B cell (primary cell): ENCODE data around the gene ERBB3. TPM values are rescaled to one million over a fixed set of nuclear protein-coding genes. Genes with fewer than 3 reads are reported as not detected.
A peak's percentile ranks its signal among the peaks of the same experiment; 100 is the strongest.

Experiments used
- ATAC-seq: fragments of 200-7000 bp; cut with Tn5 transposase; one replicate; pipeline ENCODE4 v1.10.0; 2021; ENCODE audit warnings: low read depth, mild to moderate bottlenecking, moderate number of reproducible peaks, moderate library complexity
- CTCF ChIA-PET: fragments of 350-600 bp; sonication (Branson Sonifier 250); formaldehyde crosslinking; loops from one replicate; lab custom pipeline; 2021; ENCODE audit warnings: antibody characterized with exemption, inconsistent platforms; lab: Charles Lee
- POLR2A ChIA-PET: fragments of 350-600 bp; sonication (Branson Sonifier 250); formaldehyde crosslinking; loops from one replicate; lab custom pipeline; 2021; ENCODE audit warnings: antibody characterized with exemption; lab: Charles Lee
- DNase-seq: peaks from one replicate; pipeline ENCODE4 v3.0.0; 2013
- H2AFZ ChIP-seq: 2 replicates; pipeline ENCODE4 v1.6.1; 2012; ENCODE audit warnings: mild to moderate bottlenecking, low read depth, low read length; ENCODE audit not compliant: insufficient read depth, poor library complexity, severe bottlenecking
- H3K27ac ChIP-seq, 2 donors: 1 replicate in 1 of 2; 2 replicates in 1 of 2; pipeline ENCODE4 v1.5.1; 2012 to 2013; ENCODE audit warnings: low read length in 2 of 2, mild to moderate bottlenecking in 2 of 2, moderate library complexity in 1 of 2
- H3K27me3 ChIP-seq, 4 experiments: fragments of 200-600 bp in 1 of 4; sonication (generic) in 1 of 4; replicated peaks in 1 of 4; 1 replicate in 2 of 4; 2 replicates in 2 of 4; pipeline versions ENCODE4 v1.6.1 to v1.7.0; 2013 to 2016; ENCODE audit warnings: low read length in 3 of 4, mild to moderate bottlenecking in 2 of 4, mixed read lengths in 1 of 4, moderate library complexity in 1 of 4; ENCODE audit not compliant: insufficient read depth in 4 of 4, control insufficient read depth in 3 of 4; ENCODE audit errors: control extremely low read depth in 1 of 4
- H3K36me3 ChIP-seq, 2 experiments: replicated peaks in 1 of 2; 1 replicate in 1 of 2; 2 replicates in 1 of 2; pipeline versions ENCODE4 v1.6.1 to v1.7.1; 2013; ENCODE audit warnings: low read length in 1 of 2; ENCODE audit not compliant: insufficient read depth in 2 of 2, control insufficient read depth in 1 of 2; ENCODE audit errors: control extremely low read depth in 1 of 2, extremely low read depth in 1 of 2
- H3K4me1 ChIP-seq, 2 donors: fragments of 200-600 bp in 1 of 2; sonication (generic) in 1 of 2; 1 replicate in 1 of 2; 2 replicates in 1 of 2; pipeline versions ENCODE4 v1.5.1 to v1.6.1; 2013 to 2017; ENCODE audit warnings: low read length in 2 of 2; ENCODE audit not compliant: control insufficient read depth in 2 of 2, insufficient read depth in 2 of 2
- H3K4me2 ChIP-seq: replicated peaks from 2 replicates; pipeline ENCODE3; 2012; ENCODE audit warnings: mild to moderate bottlenecking, low read depth, low read length; ENCODE audit not compliant: poor library complexity, severe bottlenecking
- H3K4me3 ChIP-seq, 5 experiments: fragments of 200-600 bp in 1 of 5; sonication (generic) in 1 of 5; 1 replicate in 3 of 5; 2 replicates in 2 of 5; pipeline versions ENCODE4 v1.5.1 to v1.7.0; 2011 to 2016; ENCODE audit warnings: low read length in 4 of 5, mild to moderate bottlenecking in 4 of 5, low read depth in 2 of 5, control low read depth in 1 of 5, moderate library complexity in 1 of 5; ENCODE audit not compliant: insufficient read depth in 1 of 5; ENCODE audit errors: control extremely low read depth in 1 of 5, extremely low read depth in 1 of 5
- H3K79me2 ChIP-seq: fragments of 200-600 bp; sonication (generic); one replicate; pipeline ENCODE4 v1.6.0; 2016; ENCODE audit warnings: low read length; ENCODE audit not compliant: control insufficient read depth, insufficient read depth
- H3K9ac ChIP-seq: fragments of 200-600 bp; sonication (generic); 2 replicates; pipeline ENCODE4 v1.6.1; 2017; ENCODE audit warnings: mild to moderate bottlenecking, low read length, moderate library complexity
- H3K9me3 ChIP-seq, 3 donors: one replicate each; pipeline versions ENCODE4 v1.6.1 to v1.7.1; 2013; ENCODE audit warnings: low read length in 2 of 3; ENCODE audit not compliant: control insufficient read depth in 2 of 3, insufficient read depth in 1 of 3; ENCODE audit errors: control extremely low read depth in 1 of 3
- H4K20me1 ChIP-seq: 2 replicates; pipeline ENCODE4 v1.6.0; 2012; ENCODE audit warnings: mild to moderate bottlenecking, low read length; ENCODE audit not compliant: insufficient read depth, control insufficient read depth, poor library complexity, severe bottlenecking
- H3K27ac Mint-ChIP-seq: one replicate; pipeline ENCODE4 v1.8.0; 2021; ENCODE audit warnings: mixed read lengths
- H3K27me3 Mint-ChIP-seq: one replicate; pipeline ENCODE4 v1.8.0; 2021; ENCODE audit warnings: mixed read lengths
- H3K4me1 Mint-ChIP-seq: one replicate; pipeline ENCODE4 v1.8.0; 2021; ENCODE audit warnings: mixed read lengths
- H3K4me3 Mint-ChIP-seq: one replicate; pipeline ENCODE4 v1.8.0; 2021; ENCODE audit warnings: mixed read lengths
- H3K9me3 Mint-ChIP-seq: one replicate; pipeline ENCODE4 v1.8.0; 2022; ENCODE audit warnings: mixed read lengths; ENCODE audit not compliant: insufficient read depth
- CTCF ChIP-seq: fragments of 200-600 bp; IDR thresholded peaks from one replicate; pipeline ENCODE4 v1.8.0; 2022; ENCODE audit warnings: antibody characterized with exemption, mild to moderate bottlenecking
- EZH2 ChIP-seq: IDR thresholded peaks from 2 replicates; pipeline ENCODE4 v1.6.1; 2012; ENCODE audit warnings: borderline replicate concordance, low read depth, mild to moderate bottlenecking, moderate library complexity, low read length; ENCODE audit not compliant: insufficient read depth, poor library complexity, severe bottlenecking
- WGBS: methylation state at CpG from one replicate; pipeline ENCODE4 v1.1.5; 2013; ENCODE audit warnings: missing lambda C conversion rate; ENCODE audit not compliant: insufficient coverage; 5-methylcytosine and 5-hydroxymethylcytosine counted together
- intact Hi-C: fragments of 100-400 bp; cut with micrococcal nuclease; formaldehyde crosslinking; loops from one replicate; pipeline ENCODE4 v1.10.0; 2022
- polyA minus RNA-seq: library from RNA; depleted of rRNA, polyadenylated mRNA; stranded (reverse); fragments of >200 nt; gene quantifications from 2 replicates; pipeline ENCODE4 v1.2.3, GENCODE V29; 2012
- polyA plus RNA-seq: library from polyadenylated mRNA; depleted of rRNA; stranded (reverse); fragments of >200 nt; gene quantifications from 2 replicates; pipeline ENCODE4 v1.2.3, GENCODE V29; 2012
- total RNA-seq, 2 donors: library from RNA; stranded (reverse); fragments of 120-200 nt in 1 of 2; gene quantifications; 1 replicate in 1 of 2; 2 replicates in 1 of 2; pipeline versions ENCODE4 v1.2.3 to v1.2.4, GENCODE V29; 2013 to 2022

ERBB3 gene
- total RNA-seq (not detected in 2 replicates), polyA plus RNA-seq (0.06 and 0.10 TPM in 2 replicates), polyA minus RNA-seq (0.21 TPM in 1 of 2 replicates, not detected in the other)
- total RNA-seq (2013): 4.3 TPM

GRCh38 chr12:56079723-56080555, at the start of gene ERBB3:
TSS of gene ERBB3 (plus strand) at chr12:56080165. CDS start at chr12:56080301, 136 bp downstream.
- no peaks in the 10 kb centered on the region for H3K9me3 Mint-ChIP-seq
- 2% methylated on average over 57 of the region's 59 CpGs for WGBS
- peaks cover 12% of the 10 kb centered on the region for H3K4me1 Mint-ChIP-seq
- H3K4me3 Mint-ChIP-seq: peak within 1 kb of the TSS; percentile 91
- Histone ChIP-seq H3K4me2 (peak within 1 kb of the TSS; percentile 100), H3K36me3 (no peaks in the 10 kb centered on the region), H3K4me1 (peaks cover 18 to 22% of the 10 kb centered on the region in 2 donors), H3K79me2 (no peaks in the 10 kb centered on the region), H4K20me1 (no peaks in the 10 kb centered on the region), H3K9me3 (peaks cover 0 to 12% (median 0%) of the 10 kb centered on the region in 3 donors), H3K27ac (no peak within 1 kb of the TSS), H3K4me3 (peak within 1 kb of the TSS; percentile 53 to 91 (median 70)), H3K9ac (peak within 1 kb of the TSS; percentile 79), H3K27me3 (peaks cover 0 to 46% (median 15%) of the 10 kb centered on the region in 4 experiments), H2AFZ (peak within 1 kb of the TSS; percentile 91)
- H3K27ac Mint-ChIP-seq: no peak within 1 kb of the TSS
- CTCF ChIA-PET: interaction anchor here (0.9 to 1.6 kb wide), 7 partner anchors 11 to 337 kb away, joined by 3 read pairs; partner anchors contain the start of genes GDF11, STAT2 and ZC3H10
- ATAC-seq (peak; percentile 69), DNase-seq (peak; percentile 55)
- peaks cover 17% of the 10 kb centered on the region for H3K27me3 Mint-ChIP-seq
- POLR2A ChIA-PET: interaction anchor here (2.1 kb wide), 1 partner anchor 24 kb away, joined by 5 read pairs; the partner anchor contains the start of gene PA2G4
- no peak for TF ChIP-seq EZH2
- TF ChIP-seq CTCF: no peak
- intact Hi-C loops: loop anchor here (1.0 kb wide), 1 partner anchor 38 kb away; the partner anchor contains the start of gene ZC3H10
